ELR (cell line): ENCODE results near the gene STX7.

Experiments
- DNase-seq: peaks from one replicate; pipeline ENCODE4 v3.0.0-alpha.2; 2015; ENCODE audit warnings: low read depth

STX7 gene

GRCh38 chr6:132506869-132507808, 5.8 kb downstream of the STX7 start:
- DNase-seq, result no peak

DNA sequence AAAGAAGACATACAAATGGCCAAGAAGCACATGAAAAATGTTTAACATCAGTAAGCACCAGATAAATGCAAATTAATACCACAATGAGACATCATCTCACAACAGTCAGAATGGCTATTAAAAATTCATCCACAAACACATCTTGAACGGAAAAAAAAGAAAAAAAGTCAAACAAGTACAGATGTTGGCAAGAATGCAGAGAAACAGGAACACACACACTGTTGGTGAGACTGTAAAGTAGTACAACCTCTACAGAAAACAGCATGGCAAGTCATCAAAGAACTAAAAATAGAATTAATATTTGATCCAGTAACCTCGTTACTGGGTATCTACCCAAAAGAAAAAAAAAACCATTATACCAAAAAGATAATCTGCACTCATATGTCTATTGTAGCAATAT, 6.5 kb downstream of the STX7 start:
- DNase-seq, result no peak

DNA sequence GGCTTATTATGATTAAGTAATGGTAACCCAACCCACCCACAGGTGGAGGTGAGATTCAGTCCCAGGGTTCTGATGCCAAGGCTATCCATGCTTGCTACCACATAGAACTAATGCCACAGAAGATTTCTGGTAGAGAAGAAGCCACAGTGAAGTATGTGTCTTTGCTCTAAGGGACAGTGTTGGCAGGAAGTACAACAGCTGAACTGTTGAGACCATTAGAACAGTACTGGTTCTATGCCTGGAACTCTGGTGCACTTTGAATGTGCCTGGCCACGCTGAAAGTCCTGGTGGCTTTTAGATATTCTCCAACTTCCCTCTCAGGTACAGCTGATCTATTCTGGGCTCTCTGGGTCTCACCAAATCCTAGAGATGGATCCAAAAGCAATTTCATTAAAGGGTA, 7.8 kb downstream of the STX7 start:
- DNase-seq, result no peak

DNA sequence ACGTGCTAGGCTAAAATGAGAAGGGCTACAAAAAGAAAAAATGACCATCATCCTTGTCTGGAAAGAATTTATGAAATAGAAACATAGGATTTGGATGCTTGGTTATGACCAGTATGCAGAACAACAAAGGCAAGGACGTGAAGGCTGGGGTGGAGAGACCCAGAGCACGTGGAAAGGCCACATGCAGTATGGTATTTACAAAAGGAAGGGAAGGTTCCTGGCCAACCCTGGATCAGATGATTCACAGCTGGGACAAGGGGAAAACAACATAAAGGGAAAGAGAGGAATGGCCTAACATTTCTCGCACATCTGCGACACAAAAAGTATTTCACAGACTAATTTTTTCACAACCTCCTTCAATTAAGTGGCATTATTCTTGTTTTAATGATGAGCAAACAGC, 8.2 kb downstream of the STX7 start:
- no peak for DNase-seq

GRCh38 chr6:132499757-132500156, 13.2 kb downstream of the STX7 start:
- no peak for DNase-seq

- no peak for DNase-seq
These were observed 14.3 kb downstream of the STX7 start for GRCh38 chr6:132498638-132499037.

GRCh38 chr6:132496519-132497180, 16.3 kb downstream of the STX7 start:
- DNase-seq, result no peak

DNA sequence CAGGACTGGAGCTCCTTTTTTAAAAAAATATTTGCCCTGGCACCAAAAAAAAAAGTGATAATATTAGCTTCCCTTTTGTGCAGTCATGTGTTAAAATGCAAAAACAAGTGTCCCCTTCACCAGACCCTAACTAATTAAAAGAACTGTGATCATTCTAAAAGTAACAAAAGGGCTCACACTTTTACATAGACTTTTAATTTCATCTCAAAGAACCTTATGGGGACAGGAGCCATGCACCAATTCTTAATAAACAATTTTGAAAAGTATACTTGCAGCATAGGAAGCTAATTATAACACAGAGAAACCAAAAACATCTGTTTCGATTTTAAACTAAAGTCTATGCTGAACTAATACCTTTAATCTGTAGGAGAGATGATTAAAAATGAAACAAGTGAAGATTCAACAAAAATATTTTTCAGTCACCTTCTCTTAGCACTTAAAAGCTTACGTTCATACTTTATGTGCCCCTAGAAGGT, 17.3 kb downstream of the STX7 start:
- no peak for DNase-seq

- no peak for DNase-seq
These were observed 18.0 kb downstream of the STX7 start for GRCh38 chr6:132494954-132495353.

DNA sequence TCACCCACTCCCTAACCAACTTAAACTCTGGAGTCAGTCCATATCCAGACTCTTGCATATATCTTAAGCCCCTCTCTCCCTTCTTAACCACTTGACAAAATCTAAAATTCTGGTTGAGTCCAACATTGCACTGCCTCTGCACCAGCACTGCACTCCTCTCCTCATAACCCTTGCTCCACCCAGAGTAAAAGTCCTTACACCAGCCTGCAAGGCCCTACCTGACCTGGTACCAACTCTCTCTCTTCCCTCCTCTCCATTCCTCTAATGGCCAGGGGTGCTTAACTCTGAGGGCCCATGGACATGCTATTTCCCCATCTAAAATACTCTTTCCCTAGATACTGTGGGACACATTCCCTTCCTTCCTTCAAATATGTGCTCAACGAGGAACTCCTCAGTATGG, 21.0 kb downstream of the STX7 start:
- no peak for DNase-seq

- peak; percentile 63 for DNase-seq
These were observed 21.6 kb downstream of the STX7 start for GRCh38 chr6:132491303-132491702.

DNA sequence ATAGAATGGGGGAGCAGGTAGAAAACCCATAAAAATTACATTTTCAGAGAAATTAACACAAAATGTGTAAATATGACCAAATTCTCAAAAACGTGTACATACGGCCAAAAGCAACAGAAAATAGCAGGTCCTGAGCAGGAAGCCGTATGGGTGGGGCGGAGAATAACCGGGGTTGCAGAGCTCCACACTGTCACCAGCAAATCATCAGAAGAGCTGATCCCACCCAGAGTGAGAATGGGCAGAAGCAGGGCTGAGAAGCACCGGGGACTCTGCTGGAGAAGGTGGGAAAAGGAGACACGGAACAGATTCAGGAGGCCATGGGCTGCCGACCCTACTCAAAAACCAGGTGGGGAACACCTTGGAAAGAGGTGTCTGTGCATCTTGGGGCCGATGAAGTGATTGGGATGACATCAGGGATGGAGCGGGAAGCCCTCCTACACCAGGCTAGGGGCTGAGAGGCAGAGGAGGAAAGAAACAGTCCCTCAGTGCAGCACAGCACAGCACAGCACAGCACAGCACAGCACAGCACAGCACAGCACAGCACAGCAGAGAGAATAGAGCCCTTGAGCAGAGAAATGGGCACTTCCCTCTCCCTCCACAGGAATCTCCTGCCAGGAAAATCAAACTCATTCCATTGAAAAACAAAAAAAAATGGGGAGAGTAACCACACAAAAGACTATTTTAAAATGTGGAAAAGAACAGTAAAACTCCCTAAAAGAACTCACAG, 22.3 kb downstream of the STX7 start:
- DNase-seq, result no peak

GRCh38 chr6:132490024-132490423, 22.9 kb downstream of the STX7 start:
- peak; percentile 66 for DNase-seq

- no peak for DNase-seq
These were observed 23.5 kb downstream of the STX7 start for GRCh38 chr6:132489376-132489775.

DNA sequence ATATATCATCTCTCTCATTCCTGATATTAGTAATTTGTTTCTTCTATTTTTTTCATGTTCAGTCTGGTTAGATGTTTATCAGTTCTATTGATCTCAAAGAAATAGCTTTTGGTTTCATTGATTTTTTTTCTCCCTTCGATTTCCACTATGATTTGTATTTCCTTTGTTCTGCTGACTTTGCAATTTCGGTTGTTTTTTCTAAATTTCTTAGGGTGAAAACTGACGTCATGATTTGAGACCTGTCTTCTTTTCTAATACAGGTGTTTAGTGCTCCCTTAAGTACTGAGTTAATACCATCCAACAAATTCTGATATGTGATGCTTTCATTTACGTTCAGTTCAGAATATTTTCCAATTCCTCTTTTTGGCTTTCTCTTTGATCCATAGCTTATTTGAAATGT, 25.2 kb downstream of the STX7 start:
- no peak for DNase-seq

GRCh38 chr6:132484680-132485018, 28.3 kb downstream of the STX7 start:
- no peak for DNase-seq

DNA sequence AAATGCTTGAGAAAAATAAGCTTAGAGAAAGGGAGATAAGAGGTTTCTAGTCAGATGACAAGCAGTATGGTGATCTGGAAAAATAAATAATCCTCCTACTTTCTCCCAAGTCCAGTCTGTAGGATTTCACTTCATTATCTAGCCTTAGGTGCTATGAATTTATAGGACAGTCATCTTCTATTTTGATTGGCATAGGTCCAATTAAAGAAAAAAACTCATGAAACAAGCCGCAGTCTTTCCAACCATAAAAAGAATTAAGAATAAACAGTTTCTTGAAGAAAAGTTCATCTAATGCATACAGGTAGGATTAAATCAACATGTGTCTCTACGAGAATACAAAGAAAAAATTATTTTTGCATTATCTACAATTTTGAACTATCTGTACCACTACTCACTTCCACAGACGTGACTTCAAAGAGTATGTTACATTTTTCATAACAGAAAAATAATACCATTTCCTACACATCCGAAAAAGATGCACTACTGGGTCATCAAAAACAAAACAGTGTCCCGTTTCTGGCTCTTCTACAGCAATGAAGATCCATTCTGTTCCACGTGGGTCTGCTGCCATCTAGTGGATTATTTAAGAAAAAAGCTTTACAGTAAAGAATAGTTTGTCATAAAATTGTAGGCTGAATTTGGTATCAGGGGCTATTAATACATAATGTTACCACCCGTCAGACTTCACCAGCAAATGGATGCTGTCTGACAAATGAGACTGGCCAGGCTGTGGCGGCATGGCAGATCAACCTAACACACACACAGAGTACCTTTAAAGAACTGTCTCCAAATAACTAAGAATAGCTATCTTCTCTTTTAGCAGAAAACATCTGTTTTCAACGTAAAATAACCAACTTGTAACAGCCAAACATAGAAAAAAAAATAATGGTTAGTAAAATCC, 28.9 kb downstream of the STX7 start:
- DNase-seq, result peak; percentile 84

GRCh38 chr6:132482581-132482980, 30.3 kb downstream of the STX7 start:
- DNase-seq, result no peak

- no peak for DNase-seq
These were observed 31.7 kb downstream of the STX7 start for GRCh38 chr6:132481189-132481588.

- no peak for DNase-seq
These were observed 33.8 kb downstream of the STX7 start for GRCh38 chr6:132479131-132479530.

DNA sequence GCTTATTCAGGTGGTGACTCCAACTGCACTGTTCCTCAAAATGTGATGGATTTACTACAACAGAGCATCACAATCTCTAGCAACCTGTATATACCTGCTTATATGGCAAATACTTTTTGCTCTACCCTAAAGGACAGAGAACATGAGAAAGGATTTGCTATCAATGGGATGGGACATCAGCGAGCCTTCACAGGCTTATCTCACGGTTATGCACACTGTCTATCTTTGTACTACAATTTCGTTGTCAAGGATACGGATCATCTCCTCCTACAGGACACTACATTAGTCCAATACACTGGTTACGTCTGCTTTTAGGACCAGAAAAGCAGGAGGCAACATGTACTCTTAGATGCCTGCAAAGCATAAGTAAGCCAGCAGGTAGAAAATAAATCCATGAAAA, 34.2 kb downstream of the STX7 start:
- no peak for DNase-seq

- no peak for DNase-seq
These were observed 34.6 kb downstream of the STX7 start for GRCh38 chr6:132478266-132478665.
